Trophoblast cell (in vitro differentiated cells and primary cell): Measurements from ENCODE around the gene MYH11.

Source experiments
- DNase-seq, 2 donors: peaks; one replicate each; pipeline ENCODE4 v3.0.0-alpha.2; 2016
- H2AFZ ChIP-seq: 2 replicates; pipeline ENCODE4 v1.6.1; 2013; ENCODE audit warnings: low read length, moderate library complexity, mild to moderate bottlenecking; ENCODE audit not compliant: insufficient read depth, poor library complexity
- H2AK5ac ChIP-seq: 2 replicates; pipeline ENCODE4 v1.6.1; 2013; ENCODE audit warnings: mild to moderate bottlenecking, low read length
- H2BK120ac ChIP-seq: 2 replicates; pipeline ENCODE4 v1.6.1; 2013; ENCODE audit warnings: low read length, mild to moderate bottlenecking, moderate library complexity; ENCODE audit not compliant: insufficient read depth, poor library complexity
- H2BK12ac ChIP-seq: 2 replicates; pipeline ENCODE4 v1.6.1; 2013; ENCODE audit warnings: mild to moderate bottlenecking, low read length, moderate library complexity
- H2BK5ac ChIP-seq: 2 replicates; pipeline ENCODE4 v1.6.1; 2013; ENCODE audit warnings: low read length, low read depth, moderate library complexity, mild to moderate bottlenecking; ENCODE audit not compliant: poor library complexity
- H3K14ac ChIP-seq: 2 replicates; pipeline ENCODE4 v1.6.1; 2013; ENCODE audit warnings: mild to moderate bottlenecking, low read length
- H3K18ac ChIP-seq: 2 replicates; pipeline ENCODE4 v1.6.1; 2013; ENCODE audit warnings: mild to moderate bottlenecking, low read length
- H3K23ac ChIP-seq: 2 replicates; pipeline ENCODE4 v1.6.1; 2013; ENCODE audit warnings: low read length
- H3K27ac ChIP-seq: 2 replicates; pipeline ENCODE4 v1.5.1; 2013; ENCODE audit warnings: low read depth, mild to moderate bottlenecking, inconsistent platforms, low read length, moderate library complexity
- H3K27me3 ChIP-seq: 2 replicates; pipeline ENCODE4 v1.6.1; 2013; ENCODE audit warnings: inconsistent platforms, mild to moderate bottlenecking, low read length, moderate library complexity; ENCODE audit not compliant: insufficient read depth
- H3K36me3 ChIP-seq, 2 experiments: 1 replicate in 1 of 2; 2 replicates in 1 of 2; pipeline ENCODE4 v1.6.1; 2013; ENCODE audit warnings: low read length in 2 of 2, mild to moderate bottlenecking in 2 of 2, moderate library complexity in 1 of 2; ENCODE audit not compliant: insufficient read depth in 2 of 2, control insufficient read depth in 1 of 2
- H3K4ac ChIP-seq: 2 replicates; pipeline ENCODE4 v1.6.1; 2013; ENCODE audit warnings: low read depth, mild to moderate bottlenecking, low read length, moderate library complexity
- H3K4me1 ChIP-seq, 2 experiments: 1 replicate in 1 of 2; 2 replicates in 1 of 2; pipeline ENCODE4 v1.6.1; 2013; ENCODE audit warnings: low read length in 2 of 2, mild to moderate bottlenecking in 2 of 2, moderate library complexity in 1 of 2; ENCODE audit not compliant: insufficient read depth in 2 of 2, control insufficient read depth in 1 of 2
- H3K4me2 ChIP-seq: 2 replicates; pipeline ENCODE4 v1.6.1; 2013; ENCODE audit warnings: inconsistent platforms, mild to moderate bottlenecking, low read length, moderate library complexity
- H3K4me3 ChIP-seq: 2 replicates; pipeline ENCODE4 v1.5.1; 2013; ENCODE audit warnings: mild to moderate bottlenecking, low read depth, low read length, inconsistent platforms
- H3K79me1 ChIP-seq: one replicate; pipeline ENCODE4 v1.6.1; 2013; ENCODE audit warnings: low read length
- H3K79me2 ChIP-seq: 2 replicates; pipeline ENCODE4 v1.6.1; 2013; ENCODE audit warnings: low read length, mild to moderate bottlenecking; ENCODE audit not compliant: control insufficient read depth, insufficient read depth, poor library complexity
- H3K9ac ChIP-seq: 2 replicates; pipeline ENCODE4 v1.6.1; 2013; ENCODE audit warnings: mild to moderate bottlenecking, low read length
- H3K9me3 ChIP-seq: 2 replicates; pipeline ENCODE4 v1.6.1; 2013; ENCODE audit warnings: low read depth, mild to moderate bottlenecking, control low read depth, inconsistent platforms, low read length; ENCODE audit not compliant: insufficient read depth
- H4K12ac ChIP-seq: 2 replicates; pipeline ENCODE4 v1.6.1; 2013; ENCODE audit warnings: low read depth, mild to moderate bottlenecking, low read length, moderate library complexity
- H4K8ac ChIP-seq: 2 replicates; pipeline ENCODE4 v1.6.1; 2013; ENCODE audit warnings: low read depth, mild to moderate bottlenecking, low read length, moderate library complexity
- H4K91ac ChIP-seq: one replicate; pipeline ENCODE4 v1.6.1; 2013; ENCODE audit warnings: low read depth, mild to moderate bottlenecking, low read length, moderate library complexity
- WGBS: extraction: QIAGEN DNeasy Blood & Tissue Kit; methylation state at CpG from one replicate; pipeline ENCODE4 v1.1.7; 2013; ENCODE audit warnings: missing lambda C conversion rate; ENCODE audit not compliant: insufficient read length, insufficient coverage; ENCODE audit errors: extremely low coverage; 5-methylcytosine and 5-hydroxymethylcytosine counted together

MYH11 gene

GRCh38 chr16:15704545-15704987, 152.3 kb downstream of the MYH11 start:
- Histone ChIP-seq H2BK12ac (no peak overlapping the region), H3K9ac (no peak overlapping the region), H3K4me3 (no peak overlapping the region), H2AFZ (no peak overlapping the region), H4K12ac (no peak overlapping the region), H2BK5ac (no peak overlapping the region), H3K79me2 (no peaks in the 10 kb centered on the region), H3K9me3 (no peaks in the 10 kb centered on the region), H3K18ac (no peak overlapping the region), H2AK5ac (no peak overlapping the region), H2BK120ac (no peak overlapping the region), H3K4me2 (no peak overlapping the region), H3K79me1 (no peaks in the 10 kb centered on the region), H3K36me3 (peaks cover 14 to 22% of the 10 kb centered on the region in 2 experiments), H3K4me1 (no peaks in the 10 kb centered on the region), H3K4ac (no peak overlapping the region), H3K14ac (no peak overlapping the region), H3K27me3 (no peaks in the 10 kb centered on the region), H3K27ac (no peak overlapping the region), H3K23ac (no peak overlapping the region), H4K91ac (no peak overlapping the region), H4K8ac (no peak overlapping the region)
- no CpG with 5 or more reads among the region's 8 CpGs for WGBS
- DNase-seq: peak; percentile 75 to 89

DNA sequence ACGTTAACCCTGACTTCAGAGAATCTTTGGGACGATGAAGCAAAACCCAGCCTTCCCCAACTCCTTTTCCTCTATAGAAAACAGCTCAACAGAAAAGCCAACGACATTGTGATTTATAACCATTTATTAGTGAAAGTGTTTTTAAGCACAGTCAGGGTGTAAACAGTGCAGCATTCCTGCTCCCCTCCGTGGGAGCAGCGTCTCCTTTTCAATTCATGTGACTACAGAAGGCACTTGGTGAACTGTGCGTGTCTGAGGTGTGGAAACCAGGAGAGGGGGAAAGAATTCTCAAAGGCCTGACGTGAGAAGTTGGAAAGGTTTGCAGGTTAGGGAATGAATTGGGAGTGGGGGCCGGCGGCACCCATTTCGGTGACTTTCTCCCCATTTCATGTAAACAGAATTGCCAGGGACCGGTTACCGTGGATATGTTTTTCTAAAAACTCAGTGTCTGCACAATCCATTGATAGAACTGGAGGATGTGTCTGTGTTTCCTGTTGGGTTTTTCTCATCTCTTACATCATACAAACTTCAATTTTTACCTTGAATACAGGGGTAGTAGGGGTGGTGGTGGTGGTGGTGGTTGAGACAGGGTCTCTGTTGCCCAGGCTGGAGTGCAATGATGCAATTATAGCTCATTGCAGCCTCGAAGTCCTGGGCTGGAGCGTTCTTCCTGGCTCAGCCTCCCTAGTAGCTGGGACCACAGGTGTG, 153.6 kb downstream of the MYH11 start:
- Histone ChIP-seq H3K36me3 (peaks cover 26 to 33% of the 10 kb centered on the region in 2 experiments), H3K4me3 (no peak overlapping the region), H3K79me2 (no peaks in the 10 kb centered on the region), H4K12ac (no peak overlapping the region), H2BK5ac (no peak overlapping the region), H3K27ac (no peak overlapping the region), H3K4me2 (no peak overlapping the region), H3K4ac (no peak overlapping the region), H2AK5ac (no peak overlapping the region), H3K23ac (no peak overlapping the region), H4K8ac (no peak overlapping the region), H2BK120ac (no peak overlapping the region), H2AFZ (no peak overlapping the region), H2BK12ac (no peak overlapping the region), H3K79me1 (no peaks in the 10 kb centered on the region), H3K18ac (no peak overlapping the region), H3K27me3 (no peaks in the 10 kb centered on the region), H4K91ac (no peak overlapping the region), H3K9ac (no peak overlapping the region), H3K4me1 (no peaks in the 10 kb centered on the region), H3K14ac (no peak overlapping the region), H3K9me3 (no peaks in the 10 kb centered on the region)
- no CpG with 5 or more reads among the region's 14 CpGs for WGBS
- DNase-seq: peak in 1 of 2 donors; percentile 2

GRCh38 chr16:15701975-15702970, 154.6 kb downstream of the MYH11 start:
- Histone ChIP-seq H3K4ac (no peak overlapping the region), H3K23ac (no peak overlapping the region), H3K36me3 (peaks cover 32 to 38% of the 10 kb centered on the region in 2 experiments), H3K4me3 (no peak overlapping the region), H4K91ac (no peak overlapping the region), H3K79me1 (no peaks in the 10 kb centered on the region), H3K4me2 (no peak overlapping the region), H3K4me1 (no peaks in the 10 kb centered on the region), H2AFZ (no peak overlapping the region), H2AK5ac (no peak overlapping the region), H3K14ac (no peak overlapping the region), H3K18ac (no peak overlapping the region), H2BK120ac (no peak overlapping the region), H2BK5ac (no peak overlapping the region), H2BK12ac (no peak overlapping the region), H3K9ac (no peak overlapping the region), H4K12ac (no peak overlapping the region), H3K9me3 (no peaks in the 10 kb centered on the region), H3K27me3 (no peaks in the 10 kb centered on the region), H4K8ac (no peak overlapping the region), H3K79me2 (no peaks in the 10 kb centered on the region), H3K27ac (no peak overlapping the region)
- no CpG with 5 or more reads among the region's 11 CpGs for WGBS
- peak; percentile 69 to 70 for DNase-seq

DNA sequence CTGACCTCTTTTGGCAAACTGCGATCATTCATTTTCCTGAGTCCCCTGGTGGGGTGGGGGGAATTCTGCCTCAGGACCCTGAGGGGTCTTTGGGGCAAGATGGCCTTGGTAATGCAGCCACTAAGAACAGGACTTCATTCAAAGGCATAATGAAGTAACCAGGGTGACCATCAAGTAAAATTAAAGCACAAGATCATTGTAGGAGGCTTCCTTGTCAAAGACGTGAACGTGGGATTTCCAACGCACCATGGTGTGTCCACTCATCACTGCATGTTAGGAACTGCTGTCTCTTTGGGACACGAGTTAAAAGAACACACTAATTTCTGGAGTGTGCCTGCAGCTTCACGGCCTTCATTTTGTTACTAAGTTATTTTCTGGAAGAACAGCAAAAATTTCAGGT, 155.5 kb downstream of the MYH11 start:
- H3K36me3 ChIP-seq: peaks cover 41 to 47% of the 10 kb centered on the region in 2 experiments
- H3K14ac ChIP-seq: no peak overlapping the region
- H3K4ac ChIP-seq: no peak overlapping the region
- no peak overlapping the region for H3K9ac ChIP-seq
- no peak overlapping the region for H2BK5ac ChIP-seq
- no peaks in the 10 kb centered on the region for H3K79me1 ChIP-seq
- no peak for DNase-seq
- H3K79me2 ChIP-seq: no peaks in the 10 kb centered on the region
- H3K4me1 ChIP-seq: no peaks in the 10 kb centered on the region
- no peak overlapping the region for H2AK5ac ChIP-seq
- H2AFZ ChIP-seq: no peak overlapping the region
- H3K18ac ChIP-seq: no peak overlapping the region
- no peak overlapping the region for H2BK120ac ChIP-seq
- H3K4me2 ChIP-seq: no peak overlapping the region
- no peak overlapping the region for H2BK12ac ChIP-seq
- no peaks in the 10 kb centered on the region for H3K27me3 ChIP-seq
- WGBS: no CpG with 5 or more reads among the region's 6 CpGs
- no peaks in the 10 kb centered on the region for H3K9me3 ChIP-seq
- H3K23ac ChIP-seq: no peak overlapping the region
- H4K91ac ChIP-seq: no peak overlapping the region
- H4K12ac ChIP-seq: no peak overlapping the region
- no peak overlapping the region for H3K4me3 ChIP-seq
- H3K27ac ChIP-seq: no peak overlapping the region
- no peak overlapping the region for H4K8ac ChIP-seq
